OCI-LY3 (cell line): Measurements from ENCODE around the gene EVA1A.

Source experiments
- H2AFZ ChIP-seq: fragments of 200-600, 300-600 bp; shearing (Covaris generic); 2 replicates; pipeline ENCODE4 v1.6.0; 2014; ENCODE audit warnings: antibody characterized with exemption, low read depth, low read length
- H3K27ac ChIP-seq: fragments of 200-600, 300-600 bp; sonication (generic); 2 replicates; pipeline ENCODE4 v1.5.1; 2014; ENCODE audit warnings: mild to moderate bottlenecking, low read length, moderate library complexity, mixed read lengths
- H3K27me3 ChIP-seq: fragments of 200-600, 300-600 bp; sonication (generic); 2 replicates; pipeline ENCODE4 v1.6.1; 2014; ENCODE audit warnings: low read depth, low read length, mixed read lengths
- H3K36me3 ChIP-seq: fragments of 200-600, 300-600 bp; sonication (generic); replicated peaks from 2 replicates; pipeline ENCODE3; 2014; ENCODE audit warnings: low read depth, low read length, mixed read lengths
- H3K4me1 ChIP-seq: fragments of 300-600, 200-600 bp; sonication (generic); 2 replicates; pipeline ENCODE4 v1.6.1; 2014; ENCODE audit warnings: low read length, mixed read lengths
- H3K4me2 ChIP-seq: fragments of 200-600, 300-600 bp; sonication (generic); 2 replicates; pipeline ENCODE4 v1.6.1; 2014; ENCODE audit warnings: low read length, mixed read lengths
- H3K4me3 ChIP-seq: fragments of 300-600, 200-600 bp; sonication (generic); 2 replicates; pipeline ENCODE4 v1.5.1; 2014; ENCODE audit warnings: antibody characterized with exemption, mild to moderate bottlenecking, low read length, moderate library complexity
- H3K79me2 ChIP-seq: fragments of 300-600, 200-600 bp; shearing (Covaris generic); 2 replicates; pipeline ENCODE4 v1.6.1; 2014; ENCODE audit warnings: mild to moderate bottlenecking, low read length, mixed read lengths
- H3K9ac ChIP-seq: fragments of 300-600, 200-600 bp; shearing (Covaris generic); 2 replicates; pipeline ENCODE4 v1.6.0; 2014; ENCODE audit warnings: mild to moderate bottlenecking, low read length, moderate library complexity
- H3K9me3 ChIP-seq: fragments of 200-600, 300-600 bp; shearing (Covaris generic); 2 replicates; pipeline ENCODE4 v1.6.1; 2014; ENCODE audit warnings: low read length, mixed read lengths; ENCODE audit not compliant: insufficient read depth
- H4K20me1 ChIP-seq: fragments of 200-600, 300-600 bp; sonication (generic); 2 replicates; pipeline ENCODE4 v1.6.1; 2016; ENCODE audit warnings: low read length, mixed read lengths; ENCODE audit not compliant: insufficient read depth
- EZH2phosphoT487 ChIP-seq: fragments of 200-600 bp; shearing (Covaris generic); IDR thresholded peaks from 2 replicates; pipeline ENCODE4 v1.6.1; 2018; ENCODE audit warnings: antibody characterized with exemption, mixed run types, low read depth
- TF ChIP-seq, protein P1 (sequence below): fragments of 200-600, 300-600 bp; sonication (generic); IDR thresholded peaks from 2 replicates; pipeline ENCODE4 v1.5.1; 2014; ENCODE audit warnings: antibody characterized with exemption, low read length, low read depth

The EVA1A gene

DNA sequence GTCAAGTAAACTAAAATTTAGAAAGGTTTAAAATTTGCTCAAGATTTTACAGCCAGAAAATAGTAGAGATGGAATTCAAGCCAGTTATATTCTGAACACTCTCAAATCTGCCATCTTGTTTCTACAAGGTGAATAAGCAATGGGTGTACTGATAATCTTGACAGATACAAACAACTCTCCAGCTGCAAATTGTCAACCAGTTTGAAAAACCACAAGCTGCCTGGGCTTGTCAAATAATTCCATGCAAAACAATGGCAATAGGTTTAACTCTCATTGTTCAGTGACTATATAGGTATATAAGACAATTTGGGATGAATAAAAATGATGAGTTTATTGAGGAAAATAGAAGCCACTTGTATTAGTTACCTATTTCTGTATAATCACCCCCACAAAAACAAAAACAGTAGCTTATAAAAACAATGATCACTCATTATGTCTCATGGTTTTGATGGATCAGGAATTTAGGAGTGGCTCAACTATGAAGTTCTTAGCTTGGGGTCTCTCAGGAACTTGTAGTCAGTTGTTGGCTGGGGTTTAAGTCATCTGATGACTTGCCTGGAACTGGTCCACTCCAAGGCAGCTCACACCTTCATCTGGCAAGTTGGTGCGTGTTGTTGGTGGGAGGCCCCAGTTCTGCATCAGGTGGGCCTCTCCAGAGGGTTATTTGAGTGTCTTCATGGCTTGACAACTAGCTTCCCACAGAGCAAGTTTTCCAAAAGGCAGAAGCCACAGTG lies 12.6 kb upstream of the EVA1A start:
- Histone ChIP-seq H3K36me3 (no peaks in the 10 kb centered on the region), H3K9me3 (no peaks in the 10 kb centered on the region), H4K20me1 (no peaks in the 10 kb centered on the region), H3K4me2 (no peak overlapping the region), H3K27ac (no peak overlapping the region), H3K79me2 (no peaks in the 10 kb centered on the region), H3K4me1 (no peaks in the 10 kb centered on the region), H3K27me3 (peaks cover 5% of the 10 kb centered on the region; the same call in 1 of the 2 replicates), H2AFZ (no peak overlapping the region), H3K4me3 (no peak overlapping the region), H3K9ac (no peak overlapping the region)
- TF ChIP-seq, protein P1, sequence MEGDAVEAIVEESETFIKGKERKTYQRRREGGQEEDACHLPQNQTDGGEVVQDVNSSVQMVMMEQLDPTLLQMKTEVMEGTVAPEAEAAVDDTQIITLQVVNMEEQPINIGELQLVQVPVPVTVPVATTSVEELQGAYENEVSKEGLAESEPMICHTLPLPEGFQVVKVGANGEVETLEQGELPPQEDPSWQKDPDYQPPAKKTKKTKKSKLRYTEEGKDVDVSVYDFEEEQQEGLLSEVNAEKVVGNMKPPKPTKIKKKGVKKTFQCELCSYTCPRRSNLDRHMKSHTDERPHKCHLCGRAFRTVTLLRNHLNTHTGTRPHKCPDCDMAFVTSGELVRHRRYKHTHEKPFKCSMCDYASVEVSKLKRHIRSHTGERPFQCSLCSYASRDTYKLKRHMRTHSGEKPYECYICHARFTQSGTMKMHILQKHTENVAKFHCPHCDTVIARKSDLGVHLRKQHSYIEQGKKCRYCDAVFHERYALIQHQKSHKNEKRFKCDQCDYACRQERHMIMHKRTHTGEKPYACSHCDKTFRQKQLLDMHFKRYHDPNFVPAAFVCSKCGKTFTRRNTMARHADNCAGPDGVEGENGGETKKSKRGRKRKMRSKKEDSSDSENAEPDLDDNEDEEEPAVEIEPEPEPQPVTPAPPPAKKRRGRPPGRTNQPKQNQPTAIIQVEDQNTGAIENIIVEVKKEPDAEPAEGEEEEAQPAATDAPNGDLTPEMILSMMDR: no peak
- no peak for TF ChIP-seq EZH2phosphoT487

- H3K9ac ChIP-seq: no peak overlapping the region
- no peak overlapping the region for H3K4me2 ChIP-seq
- H3K27me3 ChIP-seq: peaks cover 5% of the 10 kb centered on the region; the same call in 1 of the 2 replicates
- no peaks in the 10 kb centered on the region for H3K79me2 ChIP-seq
- H3K4me3 ChIP-seq: no peak overlapping the region
- H3K9me3 ChIP-seq: no peaks in the 10 kb centered on the region
- no peaks in the 10 kb centered on the region for H4K20me1 ChIP-seq
- no peak for TF ChIP-seq EZH2phosphoT487
- TF ChIP-seq, protein P1: no peak
- H3K36me3 ChIP-seq: no peaks in the 10 kb centered on the region
- no peak overlapping the region for H2AFZ ChIP-seq
- H3K4me1 ChIP-seq: no peaks in the 10 kb centered on the region
- no peak overlapping the region for H3K27ac ChIP-seq
These were observed 11.1 kb upstream of the EVA1A start for GRCh38 chr2:75571730-75572430.

- no peak for TF ChIP-seq EZH2phosphoT487
- TF ChIP-seq, protein P1: no peak
- Histone ChIP-seq H3K27me3 (peaks cover 5% of the 10 kb centered on the region; the same call in 1 of the 2 replicates), H3K36me3 (no peaks in the 10 kb centered on the region), H3K9ac (no peak overlapping the region), H3K27ac (no peak overlapping the region), H3K9me3 (no peaks in the 10 kb centered on the region), H4K20me1 (no peaks in the 10 kb centered on the region), H3K79me2 (no peaks in the 10 kb centered on the region), H3K4me3 (no peak overlapping the region), H3K4me1 (no peaks in the 10 kb centered on the region), H2AFZ (no peak overlapping the region), H3K4me2 (no peak overlapping the region)
These were observed 10.4 kb upstream of the EVA1A start for GRCh38 chr2:75570948-75571729.
